GM19328 (cell line): ENCODE measurements around the gene CTU1.

ENCODE experiments used
- ATAC-seq: cut with Tn5 transposase; IDR thresholded peaks from one replicate; pipeline ENCODE4 v1.9.1; 2021; ENCODE audit warnings: mild to moderate bottlenecking, moderate library complexity; ENCODE audit not compliant: unreplicated experiment

The CTU1 gene

GRCh38 chr19:51084505-51084904 lies 23.7 kb downstream of the CTU1 start:
- no peak for ATAC-seq

- no peak for ATAC-seq
Measured at GRCh38 chr19:51083783-51084182, 24.4 kb downstream of the CTU1 start.

GRCh38 chr19:51083181-51083580 lies 25.0 kb downstream of the CTU1 start:
- no peak for ATAC-seq

GRCh38 chr19:51082611-51083010 lies 25.6 kb downstream of the CTU1 start, which contains the start of gene KLK14:
KLK14 (minus strand) TSS chr19:51082887; CDS start chr19:51082614, 273 bp downstream.
- no peak for ATAC-seq

GRCh38 chr19:51081476-51081875 lies 26.7 kb downstream of the CTU1 start:
- ATAC-seq: no peak

GRCh38 chr19:51079481-51080110 lies 28.6 kb downstream of the CTU1 start:
- no peak for ATAC-seq

- ATAC-seq: no peak
Measured at GRCh38 chr19:51078731-51079130, 29.5 kb downstream of the CTU1 start.

- no peak for ATAC-seq
Measured at GRCh38 chr19:51078104-51078503, 30.1 kb downstream of the CTU1 start.

GRCh38 chr19:51076631-51077213 lies 31.5 kb downstream of the CTU1 start:
- ATAC-seq: no peak

GRCh38 chr19:51075998-51076397 lies 32.2 kb downstream of the CTU1 start:
- no peak for ATAC-seq

GRCh38 chr19:51071095-51071405 lies 37.2 kb downstream of the CTU1 start:
- no peak for ATAC-seq

GRCh38 chr19:51070334-51071094 lies 37.7 kb downstream of the CTU1 start:
- ATAC-seq: no peak

GRCh38 chr19:51066393-51067186 lies 41.6 kb downstream of the CTU1 start:
- ATAC-seq: no peak

GRCh38 chr19:51065221-51065960 lies 42.8 kb downstream of the CTU1 start:
- ATAC-seq: no peak

- no peak for ATAC-seq
Measured at GRCh38 chr19:51064534-51065220, 43.5 kb downstream of the CTU1 start, which contains the start of gene KLK13. KLK13 (minus strand) TSS chr19:51065092; CDS start chr19:51065067, 25 bp downstream.

- ATAC-seq: no peak
Measured at GRCh38 chr19:51063664-51064063, 44.5 kb downstream of the CTU1 start.

GRCh38 chr19:51060973-51061372 lies 47.2 kb downstream of the CTU1 start:
- no peak for ATAC-seq

- ATAC-seq: no peak
Measured at GRCh38 chr19:51060336-51060735, 47.9 kb downstream of the CTU1 start.

- no peak for ATAC-seq
Measured at GRCh38 chr19:51059715-51060114, 48.5 kb downstream of the CTU1 start.

- ATAC-seq: no peak
Measured at GRCh38 chr19:51055866-51056265, 52.3 kb downstream of the CTU1 start.
